NCI-H748 treated with DMSO at 0.1 percent for 48 hours (cell line): ENCODE results near the gene SLC22A14.
"Not testable (repeated sequence)": the region's sequence is repeated elsewhere in the genome, so short reads cannot be mapped to it uniquely, and the experiment has no call there.

Experiments
- DNase-seq: peaks from one replicate; lab custom pipeline; 2025; lab: John Stamatoyannopoulos, UW

The SLC22A14 gene

DNA sequence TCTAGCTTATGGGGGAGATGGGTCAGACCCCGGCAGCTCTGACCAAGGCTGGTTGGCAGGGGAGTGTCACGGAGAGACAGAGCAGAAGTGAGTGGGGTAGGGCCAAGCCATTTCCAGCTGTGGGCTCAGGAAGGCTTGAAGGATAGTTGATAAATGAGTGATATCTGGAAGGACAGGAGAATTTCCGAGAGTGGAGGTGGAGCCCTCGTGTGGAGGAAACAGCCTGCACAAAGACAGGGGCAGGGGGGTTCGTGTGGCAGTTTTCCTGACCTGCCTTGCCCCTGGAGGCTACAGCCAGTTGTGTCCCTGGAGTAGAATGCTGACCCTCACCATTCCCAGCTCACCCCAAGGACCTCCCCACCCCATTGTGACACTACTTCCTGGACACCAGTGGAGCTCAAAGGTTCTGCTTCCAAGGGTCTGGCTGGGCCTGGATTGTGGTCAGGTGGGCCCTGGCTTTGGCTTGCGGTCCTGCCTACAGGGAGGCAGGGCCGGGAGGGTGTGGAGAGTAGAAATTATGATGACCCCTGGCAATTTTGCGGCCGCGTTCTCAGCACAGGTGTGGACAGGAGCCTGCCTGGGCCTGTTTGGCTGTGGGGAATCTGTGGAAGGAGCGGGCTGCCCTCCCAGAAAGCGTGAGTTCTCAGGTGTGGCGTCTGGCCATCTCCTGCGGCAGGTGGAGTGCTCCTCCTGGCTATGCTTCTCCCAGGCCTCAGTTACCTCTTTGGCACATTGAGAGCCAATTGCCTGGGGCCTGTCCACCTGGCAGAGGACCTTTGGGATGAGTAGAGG is at the start of gene SLC22A14:
SLC22A14 (plus strand) TSS at position 400 of the 792 bp plus-strand sequence. CDS start 23,733 bp downstream, outside the sequence.
- no peak for DNase-seq

DNA sequence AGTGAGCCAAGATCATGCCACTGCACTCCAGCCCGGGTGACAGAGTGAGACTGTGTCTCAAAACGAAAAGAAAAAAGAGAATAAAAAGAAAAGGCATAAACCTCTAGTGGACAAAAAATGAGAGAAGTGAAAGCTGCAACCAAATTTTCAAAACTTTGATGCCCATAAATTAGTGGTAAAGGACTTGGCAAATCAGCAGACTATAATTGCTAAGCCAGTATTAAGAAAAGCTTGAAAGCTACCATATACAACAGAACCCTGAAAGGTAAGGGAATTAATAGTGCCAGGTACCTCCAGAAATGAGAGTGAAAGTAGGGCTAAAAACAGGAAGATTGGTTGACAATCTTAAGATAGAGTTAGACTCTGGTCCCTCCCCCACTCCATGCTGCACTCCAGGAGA is 49.4 kb upstream of the SLC22A14 start:
- DNase-seq, result no peak

- no peak for DNase-seq
Measured at GRCh38 chr3:38235466-38235865, 46.6 kb upstream of the SLC22A14 start.

DNA sequence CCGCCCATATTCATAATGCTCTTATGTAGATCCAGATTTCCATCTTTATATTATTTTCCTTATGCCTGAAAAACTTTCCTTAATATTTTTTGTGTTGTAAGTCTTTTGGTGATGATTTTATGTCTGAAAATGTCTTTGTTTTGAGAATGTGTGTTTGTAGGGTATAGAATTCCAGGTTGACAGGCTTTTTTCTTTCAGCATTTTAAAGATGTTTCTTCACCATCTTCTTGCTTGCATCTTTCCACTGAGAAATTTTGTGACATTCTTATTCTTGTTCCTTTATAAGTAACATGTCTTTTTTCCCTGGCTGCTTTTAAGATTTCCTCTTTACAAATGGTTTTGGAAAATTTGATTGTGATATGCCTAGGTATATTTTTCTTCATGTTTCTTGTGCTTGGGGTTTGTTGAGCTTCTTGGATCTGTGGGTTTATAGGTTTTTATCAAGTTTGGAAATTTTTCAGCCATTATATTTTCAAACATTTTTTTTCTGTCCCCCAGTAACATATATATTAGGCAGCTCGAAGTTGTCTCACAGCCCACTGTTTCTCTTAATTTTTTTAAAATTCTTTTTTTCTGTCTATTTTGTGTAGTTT is 43.6 kb upstream of the SLC22A14 start:
- DNase-seq, result no peak

- DNase-seq, result not testable (repeated sequence)
Measured at GRCh38 chr3:38242812-38243211, 39.3 kb upstream of the SLC22A14 start.

DNA sequence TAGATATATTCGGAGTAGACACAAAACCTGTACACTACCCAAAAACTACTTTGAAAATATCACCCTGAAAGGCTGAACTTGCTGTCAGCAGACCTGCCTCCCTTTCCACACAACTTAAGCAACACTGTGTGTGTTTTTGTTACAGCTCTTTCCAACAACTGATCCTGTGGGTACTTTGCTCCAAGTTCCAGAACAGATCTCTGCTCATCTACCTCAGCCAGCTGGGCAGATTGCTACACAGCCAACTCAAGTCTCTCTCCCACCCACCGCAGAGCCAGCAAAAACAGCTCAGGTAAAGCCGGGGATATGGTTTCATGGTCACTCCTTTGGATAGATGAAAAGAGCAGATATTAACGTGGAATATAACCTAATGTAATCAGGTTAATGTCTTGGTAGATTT is 36.2 kb upstream of the SLC22A14 start:
- DNase-seq, result no peak

DNA sequence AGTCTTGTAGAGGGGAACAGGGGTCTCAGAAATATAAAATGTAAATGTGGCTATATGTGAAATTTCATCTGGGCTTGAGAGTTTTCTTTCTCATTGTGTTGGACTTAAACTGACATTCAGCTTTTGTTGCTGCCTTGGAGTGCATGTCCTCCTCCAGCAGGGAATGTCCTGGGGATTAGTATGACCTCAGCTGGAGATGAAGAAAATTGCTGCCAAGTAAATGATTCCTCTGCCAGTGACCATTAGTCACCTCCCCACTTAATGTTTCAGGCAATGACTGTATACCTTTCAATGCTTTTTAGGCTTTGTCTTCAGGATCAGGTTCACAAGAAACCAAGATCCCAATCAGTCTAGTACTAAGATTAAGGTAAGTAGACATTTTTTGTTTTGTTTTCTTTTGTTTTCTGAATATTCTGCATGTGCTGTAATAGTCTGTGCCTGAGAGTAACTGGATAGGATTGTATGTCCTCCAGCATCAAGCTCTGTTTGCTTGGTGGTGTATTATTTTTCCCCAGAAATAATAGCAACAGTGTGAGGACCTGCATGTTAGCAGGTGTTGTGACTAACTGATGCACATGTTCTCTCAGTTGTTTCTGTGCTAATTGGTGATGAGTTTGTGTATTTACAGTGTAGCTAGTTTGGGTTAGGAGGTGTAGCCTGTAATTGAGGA is 34.6 kb upstream of the SLC22A14 start:
- no peak for DNase-seq

DNA sequence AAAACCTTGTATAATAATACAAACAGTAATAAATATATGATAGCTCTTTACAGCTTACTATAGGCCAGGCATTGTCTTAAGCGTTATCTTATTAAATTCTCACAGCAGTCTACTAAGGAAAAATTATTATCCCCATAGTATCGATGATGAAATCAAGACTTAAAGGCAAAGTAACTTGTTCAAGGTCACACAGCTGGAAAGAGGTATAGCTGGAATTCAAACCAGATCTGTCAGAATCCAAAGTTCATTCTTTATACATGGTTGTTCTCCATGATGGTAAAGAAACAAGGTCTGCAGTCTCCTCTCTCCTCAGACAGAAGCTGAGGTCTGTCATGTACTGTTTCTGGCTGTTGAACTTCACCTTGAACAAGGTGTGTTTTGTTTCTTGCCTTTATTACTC is 31.9 kb upstream of the SLC22A14 start:
- no peak for DNase-seq

- DNase-seq, result no peak
Measured at GRCh38 chr3:38251197-38251596, 30.9 kb upstream of the SLC22A14 start.

DNA sequence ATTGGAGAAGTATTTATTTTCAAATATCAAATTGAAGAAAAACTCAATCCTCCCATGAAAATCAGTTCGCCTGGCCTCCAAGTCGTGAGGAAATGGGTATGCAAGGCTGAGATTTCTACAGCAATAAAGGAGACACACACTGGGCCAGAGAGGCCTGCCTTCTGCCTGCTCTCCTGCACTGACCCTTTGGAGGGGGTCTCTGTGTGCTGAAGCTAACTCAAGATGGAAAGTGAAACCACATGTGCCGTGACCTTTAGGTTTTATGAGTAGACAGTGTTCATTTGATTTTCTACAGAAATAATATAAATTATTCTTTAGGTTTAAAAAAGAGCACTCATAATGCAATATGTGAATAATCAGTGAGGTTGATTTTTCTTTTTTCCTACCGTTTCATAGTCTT is 28.4 kb upstream of the SLC22A14 start:
- no peak for DNase-seq

GRCh38 chr3:38254872-38255271 is 27.2 kb upstream of the SLC22A14 start:
- DNase-seq, result no peak

- DNase-seq, result no peak
Measured at GRCh38 chr3:38255627-38256026, 26.5 kb upstream of the SLC22A14 start.

- DNase-seq, result no peak
Measured at GRCh38 chr3:38257583-38257982, 24.5 kb upstream of the SLC22A14 start.

DNA sequence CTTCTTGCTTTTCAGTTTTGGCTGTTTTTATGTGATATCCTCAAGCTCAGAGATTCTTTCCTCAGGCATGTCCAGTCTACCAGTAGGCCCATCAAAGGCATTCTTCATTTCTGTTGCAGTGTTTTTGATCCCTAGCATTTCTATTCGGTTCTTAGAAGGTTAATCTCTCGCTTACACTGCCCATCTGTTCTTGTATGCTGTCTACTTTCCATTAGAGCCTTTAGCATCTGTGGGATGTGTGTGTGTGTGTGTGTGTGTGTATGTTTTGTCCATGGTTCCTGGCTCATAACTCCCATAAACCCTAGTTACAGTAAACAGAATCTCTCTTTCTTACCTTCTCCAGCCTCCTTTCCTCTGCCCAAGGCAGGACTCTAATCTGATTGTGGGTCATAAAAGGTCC is 21.6 kb upstream of the SLC22A14 start:
- no peak for DNase-seq

DNA sequence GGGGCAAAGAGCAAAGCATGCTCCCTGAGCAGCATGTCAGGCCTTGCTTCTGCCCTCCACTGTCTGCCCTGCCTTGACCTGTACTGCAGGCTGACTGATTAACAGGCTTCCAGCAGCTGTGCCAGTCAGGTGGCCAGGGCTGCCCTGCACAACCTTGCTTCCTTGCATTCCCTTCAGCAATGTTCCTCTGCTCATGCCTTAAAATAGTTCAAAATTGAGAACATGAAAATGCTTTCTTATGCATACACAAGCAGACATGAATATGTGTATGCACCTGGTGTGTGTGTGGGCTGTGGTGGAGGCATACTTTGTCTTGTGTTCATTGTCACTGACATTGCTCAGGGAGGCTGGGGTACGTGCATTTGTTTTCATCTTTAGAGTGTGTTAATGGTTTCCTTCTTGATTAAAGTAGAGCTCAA is 17.7 kb upstream of the SLC22A14 start:
- no peak for DNase-seq

DNA sequence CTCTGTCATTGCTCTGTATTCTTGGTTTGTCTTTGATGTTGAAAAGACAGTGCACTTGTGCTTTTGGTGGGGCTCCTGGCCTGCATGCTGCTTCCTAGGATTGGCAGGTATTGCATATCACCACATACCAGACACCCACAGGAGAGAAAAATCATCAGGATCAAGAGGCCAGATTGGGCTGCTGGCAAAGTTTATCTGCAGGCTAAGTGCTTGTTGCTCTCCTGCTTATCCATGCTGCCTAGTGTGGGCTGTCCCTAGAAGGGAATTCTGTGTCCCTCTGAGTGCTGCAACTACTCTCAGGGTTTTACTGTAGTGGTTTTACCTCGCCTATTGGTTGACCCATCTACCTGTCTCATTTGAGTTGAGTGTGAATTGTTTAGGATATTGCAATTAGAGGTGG is 17.3 kb upstream of the SLC22A14 start:
- no peak for DNase-seq

GRCh38 chr3:38265604-38266307 is 16.3 kb upstream of the SLC22A14 start, which contains the start of gene SLC22A13:
Gene SLC22A13 (plus strand): TSS chr3:38265812. CDS start chr3:38265861, 49 bp downstream.
- no peak for DNase-seq

DNA sequence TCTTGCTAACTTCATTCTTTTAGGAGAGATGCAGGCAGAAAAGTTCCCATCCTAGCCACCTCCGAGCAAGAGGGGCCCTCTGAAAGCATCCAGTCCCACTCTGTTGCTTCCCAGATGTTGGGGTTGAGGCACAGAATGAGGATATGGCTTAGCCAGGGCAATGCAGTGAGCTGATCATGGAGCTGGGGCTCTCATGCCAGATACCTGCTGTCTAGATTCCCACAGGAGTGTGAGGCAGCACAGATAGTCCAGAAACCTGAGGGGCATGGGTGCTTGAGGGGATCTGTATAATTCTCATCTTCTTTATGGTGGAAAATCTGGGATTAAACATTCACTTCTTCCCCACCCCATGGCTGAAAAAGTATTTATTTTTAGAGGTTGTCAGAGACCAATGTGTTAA is 15.3 kb upstream of the SLC22A14 start:
- no peak for DNase-seq

DNA sequence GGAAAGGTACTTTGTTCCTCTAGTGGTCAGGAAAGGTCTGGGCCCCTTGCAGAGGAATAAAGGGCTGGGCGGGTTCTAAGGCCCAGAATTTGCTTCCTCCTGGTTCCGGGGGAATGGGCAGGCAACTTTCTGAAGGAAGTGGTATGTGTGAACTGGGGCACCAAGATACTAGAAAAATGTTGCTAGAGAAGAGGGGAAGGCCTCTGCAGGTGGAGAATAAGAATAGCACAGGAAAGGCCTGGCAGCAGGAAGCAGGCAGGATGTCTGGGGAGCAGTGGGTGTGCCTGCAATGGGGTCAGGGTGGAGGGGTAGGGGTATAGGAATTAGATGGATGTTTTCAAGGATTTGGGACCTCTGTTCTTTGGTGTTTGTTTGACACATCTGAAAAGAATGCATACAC is 14.4 kb upstream of the SLC22A14 start:
- no peak for DNase-seq

DNA sequence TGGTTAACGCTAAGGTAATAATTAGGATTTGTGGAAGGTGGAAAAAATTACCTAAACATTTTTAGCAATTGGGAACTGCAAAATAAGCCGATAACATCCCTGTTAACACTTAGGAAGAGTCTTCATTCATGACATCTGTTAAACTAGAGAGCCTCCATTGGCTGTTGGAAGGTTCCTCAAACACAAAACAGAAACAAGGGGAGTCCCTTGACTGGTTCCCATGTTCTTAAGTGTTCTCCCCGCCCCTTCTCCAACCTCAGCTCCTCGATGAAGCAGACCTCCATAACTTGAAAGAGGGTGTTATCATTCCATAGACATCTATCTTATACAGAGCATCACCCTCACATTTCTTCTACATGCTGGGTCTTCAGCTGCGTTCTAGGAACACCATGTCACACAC is 14.0 kb upstream of the SLC22A14 start:
- DNase-seq, result no peak

GRCh38 chr3:38268522-38268921 is 13.6 kb upstream of the SLC22A14 start:
- DNase-seq, result no peak

DNA sequence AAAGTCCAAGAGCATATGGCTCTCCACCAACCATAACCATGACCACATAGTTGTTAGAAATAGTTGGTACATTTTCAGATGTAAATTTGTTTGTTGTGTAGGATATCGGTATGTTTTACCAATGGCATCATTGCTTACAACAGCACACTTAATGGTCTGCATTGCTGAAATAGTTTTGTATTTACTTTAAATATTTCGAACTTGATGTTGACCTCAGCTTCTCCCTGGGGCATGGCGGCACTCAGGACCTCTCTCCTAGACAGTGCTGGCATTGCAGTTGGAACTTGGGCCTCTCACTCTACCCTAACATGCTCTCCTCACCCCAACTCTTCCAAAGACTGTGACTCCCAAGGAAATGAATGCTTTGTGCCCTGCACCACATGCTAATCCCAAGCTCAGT is 11.5 kb upstream of the SLC22A14 start:
- DNase-seq, result no peak
